Measurements from ENCODE around the gene KPNA4.
"Not testable (repeated sequence)": the region's sequence is repeated elsewhere in the genome, so short reads cannot be mapped to it uniquely, and the experiment has no call there.

Gene KPNA4

GRCh38 chr3:160569894-160570652 lies 4.7 kb upstream of the KPNA4 start:
- no peak for DNase-seq

- DNase-seq: no peak
Measured at GRCh38 chr3:160568989-160569388, 3.6 kb upstream of the KPNA4 start.

- DNase-seq: no peak
Measured at GRCh38 chr3:160567774-160568173, 2.4 kb upstream of the KPNA4 start.

- DNase-seq: no peak
Measured at GRCh38 chr3:160566499-160566898, 1.1 kb upstream of the KPNA4 start.

- DNase-seq: no peak
Measured at GRCh38 chr3:160564949-160565441, 376 bp downstream of the KPNA4 start.

- DNase-seq: no peak
Measured at GRCh38 chr3:160564258-160564911, 986 bp downstream of the KPNA4 start.

GRCh38 chr3:160562952-160563351 lies 2.4 kb downstream of the KPNA4 start:
- DNase-seq: no peak

GRCh38 chr3:160557571-160557970 lies 7.8 kb downstream of the KPNA4 start:
- no peak for DNase-seq

- no peak for DNase-seq
Measured at GRCh38 chr3:160556141-160556540, 9.2 kb downstream of the KPNA4 start.

GRCh38 chr3:160554980-160555379 lies 10.4 kb downstream of the KPNA4 start:
- no peak for DNase-seq

GRCh38 chr3:160553827-160554226 lies 11.5 kb downstream of the KPNA4 start:
- DNase-seq: no peak

GRCh38 chr3:160546727-160547126 lies 18.6 kb downstream of the KPNA4 start:
- DNase-seq: no peak

- no peak for DNase-seq
Measured at GRCh38 chr3:160545504-160545871, 19.9 kb downstream of the KPNA4 start.

- DNase-seq: no peak
Measured at GRCh38 chr3:160544844-160545503, 20.4 kb downstream of the KPNA4 start.

GRCh38 chr3:160540551-160540950 lies 24.8 kb downstream of the KPNA4 start:
- DNase-seq: no peak

GRCh38 chr3:160538895-160539294 lies 26.5 kb downstream of the KPNA4 start:
- no peak for DNase-seq

GRCh38 chr3:160537729-160538128 lies 27.6 kb downstream of the KPNA4 start:
- DNase-seq: no peak

- no peak for DNase-seq
Measured at GRCh38 chr3:160532371-160532770, 33.0 kb downstream of the KPNA4 start.

GRCh38 chr3:160531311-160531710 lies 34.1 kb downstream of the KPNA4 start:
- no peak for DNase-seq

- not testable (repeated sequence) for DNase-seq
Measured at GRCh38 chr3:160516391-160516790, 49.0 kb downstream of the KPNA4 start.

GRCh38 chr3:160501325-160501724 lies 64.0 kb downstream of the KPNA4 start:
- DNase-seq: no peak

- DNase-seq: no peak
Measured at GRCh38 chr3:160498202-160498601, 67.2 kb downstream of the KPNA4 start.

- no peak for DNase-seq
Measured at GRCh38 chr3:160490166-160490565, 75.2 kb downstream of the KPNA4 start.

- no peak for DNase-seq
Measured at GRCh38 chr3:160486459-160486869, 78.9 kb downstream of the KPNA4 start.
